ENCODE results near the gene TRIM63.

DNA sequence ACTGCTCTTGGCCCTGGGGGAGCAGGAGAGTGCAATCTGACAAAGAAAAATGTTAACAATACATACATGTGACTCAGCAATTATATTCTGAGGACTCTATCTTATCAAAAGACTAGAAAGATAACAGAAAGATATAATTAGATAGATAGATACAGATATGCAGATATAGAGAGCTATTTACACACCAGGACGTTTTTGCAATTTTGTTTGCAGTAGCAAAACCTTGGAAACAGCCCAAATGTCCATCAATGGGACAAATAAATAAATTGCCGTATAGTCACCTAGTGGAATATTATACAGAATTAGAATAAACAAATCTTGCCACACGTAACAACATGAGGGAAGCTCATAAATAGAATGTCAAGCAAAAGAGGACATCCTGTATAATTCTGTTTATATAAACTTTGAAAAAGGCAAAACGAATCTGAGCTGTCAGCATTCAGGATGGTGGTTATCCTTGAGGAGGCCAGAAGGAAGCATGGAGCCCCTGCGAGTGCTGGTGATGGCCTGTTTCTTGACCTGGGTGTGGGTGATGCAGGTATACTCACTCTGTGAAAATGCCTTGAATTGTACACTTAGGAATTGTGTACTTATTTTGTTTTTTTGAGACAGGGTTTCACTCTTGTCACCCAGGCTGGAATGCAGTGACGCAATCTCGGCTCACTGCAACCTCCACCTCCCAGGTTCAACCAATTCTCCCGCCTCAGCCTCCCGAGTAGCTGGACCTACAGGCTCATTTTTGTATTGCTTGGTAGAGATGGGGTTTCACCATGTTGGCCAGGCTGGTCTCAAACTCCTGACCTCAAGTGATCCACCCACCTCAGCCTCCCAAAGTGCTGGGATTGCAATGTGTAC is 12.8 kb upstream of the TRIM63 start:
- no peak for TF ChIP-seq EZH2 (IDR thresholded peaks at IDR 0.05; ENCODE audit: borderline replicate concordance, low read depth, low read length, poor library complexity, severe bottlenecking)
- TF ChIP-seq, protein P1, sequence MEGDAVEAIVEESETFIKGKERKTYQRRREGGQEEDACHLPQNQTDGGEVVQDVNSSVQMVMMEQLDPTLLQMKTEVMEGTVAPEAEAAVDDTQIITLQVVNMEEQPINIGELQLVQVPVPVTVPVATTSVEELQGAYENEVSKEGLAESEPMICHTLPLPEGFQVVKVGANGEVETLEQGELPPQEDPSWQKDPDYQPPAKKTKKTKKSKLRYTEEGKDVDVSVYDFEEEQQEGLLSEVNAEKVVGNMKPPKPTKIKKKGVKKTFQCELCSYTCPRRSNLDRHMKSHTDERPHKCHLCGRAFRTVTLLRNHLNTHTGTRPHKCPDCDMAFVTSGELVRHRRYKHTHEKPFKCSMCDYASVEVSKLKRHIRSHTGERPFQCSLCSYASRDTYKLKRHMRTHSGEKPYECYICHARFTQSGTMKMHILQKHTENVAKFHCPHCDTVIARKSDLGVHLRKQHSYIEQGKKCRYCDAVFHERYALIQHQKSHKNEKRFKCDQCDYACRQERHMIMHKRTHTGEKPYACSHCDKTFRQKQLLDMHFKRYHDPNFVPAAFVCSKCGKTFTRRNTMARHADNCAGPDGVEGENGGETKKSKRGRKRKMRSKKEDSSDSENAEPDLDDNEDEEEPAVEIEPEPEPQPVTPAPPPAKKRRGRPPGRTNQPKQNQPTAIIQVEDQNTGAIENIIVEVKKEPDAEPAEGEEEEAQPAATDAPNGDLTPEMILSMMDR (conservative IDR thresholded peaks at IDR 0.05; ENCODE audit: low read depth, low read length): no peak

Data from A673 (cell line).